Panc1 (cell line): ENCODE data around the gene GAPT.

Source experiments
- TF ChIP-seq, protein P1 (sequence below), 2 experiments: IDR thresholded peaks; 2 replicates each; pipeline ENCODE4 v1.6.1; 2011 to 2012; ENCODE audit warnings: low read depth in 2 of 2, control low read depth in 1 of 2, low read length in 1 of 2, mild to moderate bottlenecking in 1 of 2, moderate library complexity in 1 of 2; ENCODE audit not compliant: insufficient read depth in 1 of 2
- TF ChIP-seq, protein P2 (sequence below): fragments of 450-650 bp; IDR thresholded peaks from 2 replicates; pipeline ENCODE4 v1.5.1; 2017; ENCODE audit warnings: mild to moderate bottlenecking

GRCh38 chr5:58497386-58497785 is 6.2 kb downstream of the GAPT start:
- TF ChIP-seq, protein P1, sequence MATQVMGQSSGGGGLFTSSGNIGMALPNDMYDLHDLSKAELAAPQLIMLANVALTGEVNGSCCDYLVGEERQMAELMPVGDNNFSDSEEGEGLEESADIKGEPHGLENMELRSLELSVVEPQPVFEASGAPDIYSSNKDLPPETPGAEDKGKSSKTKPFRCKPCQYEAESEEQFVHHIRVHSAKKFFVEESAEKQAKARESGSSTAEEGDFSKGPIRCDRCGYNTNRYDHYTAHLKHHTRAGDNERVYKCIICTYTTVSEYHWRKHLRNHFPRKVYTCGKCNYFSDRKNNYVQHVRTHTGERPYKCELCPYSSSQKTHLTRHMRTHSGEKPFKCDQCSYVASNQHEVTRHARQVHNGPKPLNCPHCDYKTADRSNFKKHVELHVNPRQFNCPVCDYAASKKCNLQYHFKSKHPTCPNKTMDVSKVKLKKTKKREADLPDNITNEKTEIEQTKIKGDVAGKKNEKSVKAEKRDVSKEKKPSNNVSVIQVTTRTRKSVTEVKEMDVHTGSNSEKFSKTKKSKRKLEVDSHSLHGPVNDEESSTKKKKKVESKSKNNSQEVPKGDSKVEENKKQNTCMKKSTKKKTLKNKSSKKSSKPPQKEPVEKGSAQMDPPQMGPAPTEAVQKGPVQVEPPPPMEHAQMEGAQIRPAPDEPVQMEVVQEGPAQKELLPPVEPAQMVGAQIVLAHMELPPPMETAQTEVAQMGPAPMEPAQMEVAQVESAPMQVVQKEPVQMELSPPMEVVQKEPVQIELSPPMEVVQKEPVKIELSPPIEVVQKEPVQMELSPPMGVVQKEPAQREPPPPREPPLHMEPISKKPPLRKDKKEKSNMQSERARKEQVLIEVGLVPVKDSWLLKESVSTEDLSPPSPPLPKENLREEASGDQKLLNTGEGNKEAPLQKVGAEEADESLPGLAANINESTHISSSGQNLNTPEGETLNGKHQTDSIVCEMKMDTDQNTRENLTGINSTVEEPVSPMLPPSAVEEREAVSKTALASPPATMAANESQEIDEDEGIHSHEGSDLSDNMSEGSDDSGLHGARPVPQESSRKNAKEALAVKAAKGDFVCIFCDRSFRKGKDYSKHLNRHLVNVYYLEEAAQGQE (IDR thresholded peaks at IDR 0.05; ENCODE audit: insufficient read depth in 1 of 2, low read depth in 2 of 2, low read length in 1 of 2) = no peak
- TF ChIP-seq, protein P2, sequence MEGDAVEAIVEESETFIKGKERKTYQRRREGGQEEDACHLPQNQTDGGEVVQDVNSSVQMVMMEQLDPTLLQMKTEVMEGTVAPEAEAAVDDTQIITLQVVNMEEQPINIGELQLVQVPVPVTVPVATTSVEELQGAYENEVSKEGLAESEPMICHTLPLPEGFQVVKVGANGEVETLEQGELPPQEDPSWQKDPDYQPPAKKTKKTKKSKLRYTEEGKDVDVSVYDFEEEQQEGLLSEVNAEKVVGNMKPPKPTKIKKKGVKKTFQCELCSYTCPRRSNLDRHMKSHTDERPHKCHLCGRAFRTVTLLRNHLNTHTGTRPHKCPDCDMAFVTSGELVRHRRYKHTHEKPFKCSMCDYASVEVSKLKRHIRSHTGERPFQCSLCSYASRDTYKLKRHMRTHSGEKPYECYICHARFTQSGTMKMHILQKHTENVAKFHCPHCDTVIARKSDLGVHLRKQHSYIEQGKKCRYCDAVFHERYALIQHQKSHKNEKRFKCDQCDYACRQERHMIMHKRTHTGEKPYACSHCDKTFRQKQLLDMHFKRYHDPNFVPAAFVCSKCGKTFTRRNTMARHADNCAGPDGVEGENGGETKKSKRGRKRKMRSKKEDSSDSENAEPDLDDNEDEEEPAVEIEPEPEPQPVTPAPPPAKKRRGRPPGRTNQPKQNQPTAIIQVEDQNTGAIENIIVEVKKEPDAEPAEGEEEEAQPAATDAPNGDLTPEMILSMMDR = no peak
